Liver (tissue), 3 donors: Measurements from ENCODE around the gene CIPC.

Experiments
- CTCF ChIP-seq: fragments of 150-350 bp; IDR thresholded peaks from 2 replicates; pipeline ENCODE4 v1.5.1; 2017; ENCODE audit warnings: improper control_type of control experiment, low read depth, low read length; ENCODE audit not compliant: missing input control
- GABPA ChIP-seq, 2 donors: IDR thresholded peaks in 1 of 2; conservative IDR thresholded peaks in 1 of 2; 2 replicates each; pipeline ENCODE4 v1.6.1; 2016; ENCODE audit warnings: antibody characterized with exemption in 2 of 2, mild to moderate bottlenecking in 1 of 2, moderate library complexity in 1 of 2
- MAX ChIP-seq: IDR thresholded peaks from 2 replicates; pipeline ENCODE4 v1.6.1; 2016; ENCODE audit warnings: antibody characterized with exemption
- RAD21 ChIP-seq, 2 donors: IDR thresholded peaks; 2 replicates each; pipeline ENCODE4 v1.6.1; 2016; ENCODE audit warnings: antibody characterized with exemption in 2 of 2, mild to moderate bottlenecking in 2 of 2
- REST ChIP-seq: IDR thresholded peaks from 2 replicates; pipeline ENCODE4 v1.6.1; 2016; ENCODE audit warnings: antibody characterized with exemption, mild to moderate bottlenecking
- SP1 ChIP-seq: IDR thresholded peaks from 2 replicates; pipeline ENCODE4 v1.6.1; 2018; ENCODE audit warnings: antibody characterized with exemption, mild to moderate bottlenecking
- donor health status: healthy.
- donor health status: healthy.

GRCh38 chr14:77139540-77140358, 41.7 kb downstream of the CIPC start:
- peak; percentile 6 for TF ChIP-seq CTCF
- TF ChIP-seq GABPA (IDR thresholded peaks at IDR 0.05 in 1 of 2, conservative IDR thresholded peaks at IDR 0.05 in 1 of 2): no peak
- TF ChIP-seq SP1: no peak
- no peak for TF ChIP-seq RAD21 (IDR thresholded peaks at IDR 0.05)
- no peak for TF ChIP-seq REST
- no peak for TF ChIP-seq MAX
